Hepatocyte (in vitro differentiated cells): ENCODE measurements around the gene TRIM37. TPM values are rescaled to one million over a fixed set of nuclear protein-coding genes. Genes with fewer than 3 reads are reported as not detected.

Source experiments
- DNase-seq: peaks from one replicate; pipeline ENCODE4 v3.0.0-alpha.2; 2016; ENCODE audit warnings: low spot score
- H2AFZ ChIP-seq: fragments of 200-600 bp; sonication (generic); 2 replicates; pipeline ENCODE4 v1.6.0; 2016; ENCODE audit warnings: antibody characterized with exemption, mild to moderate bottlenecking
- H3K27ac ChIP-seq: fragments of 200-600 bp; sonication (generic); 2 replicates; pipeline ENCODE4 v1.5.1; 2016; ENCODE audit warnings: mild to moderate bottlenecking
- H3K27me3 ChIP-seq: fragments of 200-600 bp; sonication (generic); 2 replicates; pipeline ENCODE4 v1.6.1; 2016
- H3K36me3 ChIP-seq: fragments of 200-600 bp; sonication (generic); replicated peaks from 2 replicates; pipeline ENCODE4 v1.5.1; 2016; ENCODE audit warnings: low read depth; ENCODE audit not compliant: insufficient read depth
- H3K4me1 ChIP-seq: fragments of 200-600 bp; sonication (generic); 2 replicates; pipeline ENCODE4 v1.5.1; 2016; ENCODE audit warnings: mild to moderate bottlenecking, moderate library complexity; ENCODE audit not compliant: insufficient read depth
- H3K4me2 ChIP-seq: fragments of 200-600 bp; sonication (generic); 2 replicates; pipeline ENCODE4 v1.6.0; 2016
- H3K4me3 ChIP-seq: fragments of 200-600 bp; sonication (generic); 2 replicates; pipeline ENCODE4 v1.5.1; 2016; ENCODE audit warnings: mild to moderate bottlenecking
- H3K79me2 ChIP-seq: fragments of 200-600 bp; sonication (generic); 2 replicates; pipeline ENCODE4 v1.6.0; 2017; ENCODE audit warnings: mild to moderate bottlenecking
- H3K9me2 ChIP-seq: fragments of 200-600 bp; sonication (generic); replicated peaks from 2 replicates; pipeline ENCODE4 v1.6.0; 2017; ENCODE audit warnings: mild to moderate bottlenecking; ENCODE audit not compliant: insufficient read depth
- H3K9me3 ChIP-seq: fragments of 200-600 bp; sonication (generic); 2 replicates; pipeline ENCODE4 v1.5.1; 2016; ENCODE audit warnings: low read depth, mild to moderate bottlenecking
- H4K20me1 ChIP-seq: fragments of 200-600 bp; sonication (generic); 2 replicates; pipeline ENCODE4 v1.6.0; 2016; ENCODE audit warnings: mild to moderate bottlenecking; ENCODE audit not compliant: insufficient read depth, poor library complexity, severe bottlenecking
- EZH2 ChIP-seq: fragments of 200-600 bp; sonication (generic); IDR thresholded peaks from 2 replicates; pipeline ENCODE4 v1.6.1; 2016; ENCODE audit warnings: antibody characterized with exemption, mild to moderate bottlenecking, borderline replicate concordance
- EZH2phosphoT487 ChIP-seq: fragments of 200-600 bp; sonication (generic); IDR thresholded peaks from one replicate; pipeline ENCODE4 v1.6.1; 2018; ENCODE audit warnings: antibody characterized with exemption, mild to moderate bottlenecking, low read depth, moderate library complexity; ENCODE audit not compliant: unreplicated experiment, severe bottlenecking
- WGBS: methylation state at CpG from one replicate; pipeline ENCODE4 v1.1.6; 2016; ENCODE audit warnings: low lambda C conversion rate; ENCODE audit errors: missing lambda C conversion rate; 5-methylcytosine and 5-hydroxymethylcytosine counted together
- polyA plus RNA-seq: library from polyadenylated mRNA; unstranded; fragments of >200 nt; fragmentation: Nextera tagmentation; extraction: Ambion mirVana; gene quantifications from 2 replicates; pipeline ENCODE4 v1.2.1, GENCODE V29; 2016
- total RNA-seq: library from RNA; depleted of rRNA; stranded (reverse); fragments of >200 nt; gene quantifications from 2 replicates; pipeline ENCODE4 v1.2.3, GENCODE V29; 2014
- TF ChIP-seq, protein P1 (sequence below): fragments of 200-600 bp; sonication (generic); IDR thresholded peaks from 2 replicates; pipeline ENCODE4 v1.5.1; 2016; ENCODE audit warnings: antibody characterized with exemption, mild to moderate bottlenecking; ENCODE audit not compliant: poor library complexity

Gene TRIM37, protein sequence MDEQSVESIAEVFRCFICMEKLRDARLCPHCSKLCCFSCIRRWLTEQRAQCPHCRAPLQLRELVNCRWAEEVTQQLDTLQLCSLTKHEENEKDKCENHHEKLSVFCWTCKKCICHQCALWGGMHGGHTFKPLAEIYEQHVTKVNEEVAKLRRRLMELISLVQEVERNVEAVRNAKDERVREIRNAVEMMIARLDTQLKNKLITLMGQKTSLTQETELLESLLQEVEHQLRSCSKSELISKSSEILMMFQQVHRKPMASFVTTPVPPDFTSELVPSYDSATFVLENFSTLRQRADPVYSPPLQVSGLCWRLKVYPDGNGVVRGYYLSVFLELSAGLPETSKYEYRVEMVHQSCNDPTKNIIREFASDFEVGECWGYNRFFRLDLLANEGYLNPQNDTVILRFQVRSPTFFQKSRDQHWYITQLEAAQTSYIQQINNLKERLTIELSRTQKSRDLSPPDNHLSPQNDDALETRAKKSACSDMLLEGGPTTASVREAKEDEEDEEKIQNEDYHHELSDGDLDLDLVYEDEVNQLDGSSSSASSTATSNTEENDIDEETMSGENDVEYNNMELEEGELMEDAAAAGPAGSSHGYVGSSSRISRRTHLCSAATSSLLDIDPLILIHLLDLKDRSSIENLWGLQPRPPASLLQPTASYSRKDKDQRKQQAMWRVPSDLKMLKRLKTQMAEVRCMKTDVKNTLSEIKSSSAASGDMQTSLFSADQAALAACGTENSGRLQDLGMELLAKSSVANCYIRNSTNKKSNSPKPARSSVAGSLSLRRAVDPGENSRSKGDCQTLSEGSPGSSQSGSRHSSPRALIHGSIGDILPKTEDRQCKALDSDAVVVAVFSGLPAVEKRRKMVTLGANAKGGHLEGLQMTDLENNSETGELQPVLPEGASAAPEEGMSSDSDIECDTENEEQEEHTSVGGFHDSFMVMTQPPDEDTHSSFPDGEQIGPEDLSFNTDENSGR
- total RNA-seq (20.3 and 22.8 TPM in 2 replicates), polyA plus RNA-seq (9.7 and 11.3 TPM in 2 replicates)

DNA sequence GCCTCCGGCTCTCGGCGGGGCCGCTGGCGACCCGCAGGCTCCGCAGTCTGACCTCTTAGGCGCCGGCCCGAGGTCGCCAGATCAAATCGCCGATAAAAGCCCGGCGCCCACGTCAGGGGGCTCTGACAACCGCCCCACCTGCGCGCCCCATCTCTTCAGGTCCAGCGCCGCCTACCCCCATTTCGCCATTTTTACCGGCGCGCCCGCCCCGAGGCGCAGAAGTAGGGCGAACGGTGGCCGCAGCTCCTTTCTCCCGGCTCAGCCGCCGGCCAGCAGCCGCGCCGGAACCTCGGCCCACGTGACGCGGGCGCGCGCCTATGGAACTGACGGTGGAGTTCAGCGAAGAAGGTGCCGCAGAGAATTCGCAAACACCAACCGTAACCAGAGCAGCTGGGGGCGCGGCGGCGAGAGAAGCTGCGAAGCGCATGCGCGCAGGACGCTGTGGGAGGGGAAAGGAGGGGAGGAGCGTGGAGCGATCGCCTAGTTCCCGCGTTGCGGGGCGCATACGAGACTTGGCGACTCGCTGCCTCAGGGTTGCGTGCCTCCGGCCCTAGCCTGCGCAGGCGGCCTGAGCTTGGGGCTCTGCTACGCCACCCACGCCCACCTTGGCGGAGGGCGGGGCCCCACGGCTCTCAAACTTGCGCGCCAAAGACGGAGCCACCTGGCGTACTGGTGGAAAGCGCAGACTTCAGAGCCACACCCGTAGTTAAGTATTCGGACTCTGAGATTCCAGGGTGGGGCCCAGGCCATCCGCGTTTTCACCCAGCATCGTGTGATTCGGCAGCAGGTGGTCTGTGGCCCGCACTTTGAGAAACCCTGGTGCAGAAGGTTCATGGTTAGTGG lies at the start of gene TRIM37:
Gene TRIM37, minus strand, starts transcription at position 418 of the 843 bp plus-strand sequence. CDS start 419 bp downstream, outside the sequence.
- TF ChIP-seq, protein P1, sequence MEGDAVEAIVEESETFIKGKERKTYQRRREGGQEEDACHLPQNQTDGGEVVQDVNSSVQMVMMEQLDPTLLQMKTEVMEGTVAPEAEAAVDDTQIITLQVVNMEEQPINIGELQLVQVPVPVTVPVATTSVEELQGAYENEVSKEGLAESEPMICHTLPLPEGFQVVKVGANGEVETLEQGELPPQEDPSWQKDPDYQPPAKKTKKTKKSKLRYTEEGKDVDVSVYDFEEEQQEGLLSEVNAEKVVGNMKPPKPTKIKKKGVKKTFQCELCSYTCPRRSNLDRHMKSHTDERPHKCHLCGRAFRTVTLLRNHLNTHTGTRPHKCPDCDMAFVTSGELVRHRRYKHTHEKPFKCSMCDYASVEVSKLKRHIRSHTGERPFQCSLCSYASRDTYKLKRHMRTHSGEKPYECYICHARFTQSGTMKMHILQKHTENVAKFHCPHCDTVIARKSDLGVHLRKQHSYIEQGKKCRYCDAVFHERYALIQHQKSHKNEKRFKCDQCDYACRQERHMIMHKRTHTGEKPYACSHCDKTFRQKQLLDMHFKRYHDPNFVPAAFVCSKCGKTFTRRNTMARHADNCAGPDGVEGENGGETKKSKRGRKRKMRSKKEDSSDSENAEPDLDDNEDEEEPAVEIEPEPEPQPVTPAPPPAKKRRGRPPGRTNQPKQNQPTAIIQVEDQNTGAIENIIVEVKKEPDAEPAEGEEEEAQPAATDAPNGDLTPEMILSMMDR = no peak
- TF ChIP-seq EZH2phosphoT487 = no peak
- no peaks in the 10 kb centered on the region for H3K27me3 ChIP-seq
- no peaks in the 10 kb centered on the region for H3K36me3 ChIP-seq
- no peaks in the 10 kb centered on the region for H4K20me1 ChIP-seq
- H3K79me2 ChIP-seq = peaks cover 36% of the 10 kb centered on the region
- no peaks in the 10 kb centered on the region for H3K9me2 ChIP-seq
- H3K27ac ChIP-seq = peak within 1 kb of the TSS; percentile 79
- peak within 1 kb of the TSS; percentile 79 for H3K4me2 ChIP-seq
- H2AFZ ChIP-seq = peak within 1 kb of the TSS; percentile 74
- H3K9me3 ChIP-seq = no peaks in the 10 kb centered on the region
- peak within 1 kb of the TSS; percentile 59 for H3K4me3 ChIP-seq
- no peaks in the 10 kb centered on the region for H3K4me1 ChIP-seq
- WGBS = 1% methylated on average over 81 of the region's 89 CpGs
- DNase-seq = peak; percentile 99

DNA sequence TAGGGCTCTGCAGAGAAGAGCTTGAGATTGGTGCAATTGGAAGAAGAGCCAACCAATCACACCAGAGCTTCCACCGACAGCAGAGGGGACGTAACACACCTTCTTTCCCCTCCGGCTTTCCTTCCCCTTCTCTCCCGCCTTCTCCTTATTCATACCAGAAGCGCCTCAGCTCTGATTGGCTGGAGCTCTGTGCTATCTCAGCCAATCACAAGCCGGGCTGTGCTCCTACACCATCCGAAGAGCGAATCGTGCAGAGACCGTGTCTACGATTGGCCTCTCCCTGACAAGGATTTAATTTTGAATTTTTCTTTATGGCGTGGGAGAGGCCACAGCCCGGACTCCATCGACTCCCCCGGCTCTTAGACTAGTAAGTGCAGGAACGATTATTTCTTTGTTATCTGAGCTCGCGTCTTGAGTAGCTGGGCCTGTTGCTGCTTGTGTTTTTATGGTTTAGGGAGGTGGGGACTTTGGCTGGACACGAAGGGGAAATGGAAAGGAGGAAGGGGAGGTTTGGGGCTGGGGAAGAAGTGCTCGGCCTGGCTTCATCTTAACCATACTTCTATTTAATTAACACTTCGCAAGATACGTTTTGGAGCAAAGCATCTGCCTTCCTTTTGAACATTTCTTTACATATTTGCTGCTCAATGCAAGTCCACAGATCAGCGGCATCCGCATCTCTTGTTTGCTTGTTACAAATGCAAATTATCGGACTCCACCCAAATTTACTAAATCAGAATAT lies 48.9 kb upstream of the TRIM37 start, which contains the start of gene PRR11:
Gene PRR11, plus strand, starts transcription at position 308 of the 739 bp plus-strand sequence. CDS start 14,007 bp downstream, outside the sequence.
- peak within 1 kb of the TSS; percentile 86 for H3K4me2 ChIP-seq
- DNase-seq = peak; percentile 99
- no peaks in the 10 kb centered on the region for H3K36me3 ChIP-seq
- 2% methylated on average over 25 of the region's 25 CpGs for WGBS
- peak within 1 kb of the TSS; percentile 76 for H3K4me3 ChIP-seq
- TF ChIP-seq EZH2phosphoT487 (no peak), EZH2 (no peak)
- TF ChIP-seq, protein P1 = no peak
- no peaks in the 10 kb centered on the region for H3K27me3 ChIP-seq
- peaks cover 76% of the 10 kb centered on the region for H3K79me2 ChIP-seq
- H3K27ac ChIP-seq = peak within 1 kb of the TSS; percentile 80
- H3K9me2 ChIP-seq = no peaks in the 10 kb centered on the region
- H3K4me1 ChIP-seq = peaks cover 4% of the 10 kb centered on the region
- peak within 1 kb of the TSS; percentile 54 for H2AFZ ChIP-seq
- H3K9me3 ChIP-seq = no peaks in the 10 kb centered on the region
- no peaks in the 10 kb centered on the region for H4K20me1 ChIP-seq
